WTC11 (cell line): ENCODE data around the gene PLBD2. TPM values are rescaled to one million over a fixed set of nuclear protein-coding genes. Genes with fewer than 3 reads are reported as not detected.

Experiments used
- ATAC-seq: fragments of 200-7000 bp; cut with Tn5 transposase; 2 replicates; pipeline ENCODE4 v1.10.0; 2021; ENCODE audit warnings: mild to moderate bottlenecking, moderate library complexity
- CTCF ChIA-PET: fragments of 300-600 bp; sonication (Branson Sonifier 250); formaldehyde crosslinking; loops from one replicate; lab custom pipeline; 2021; ENCODE audit warnings: antibody characterized with exemption; lab: Charles Lee
- POLR2A ChIA-PET: fragments of 350-600 bp; sonication (Branson Sonifier 250); formaldehyde crosslinking; loops from one replicate; lab custom pipeline; 2021; ENCODE audit warnings: antibody characterized with exemption; lab: Charles Lee
- DNase-seq: peaks from one replicate; pipeline ENCODE4 v3.0.0; 2021; ENCODE audit warnings: low spot score
- H3K27ac Mint-ChIP-seq: 2 replicates; pipeline ENCODE4 v1.8.0; 2021; ENCODE audit warnings: mixed read lengths
- H3K27me3 Mint-ChIP-seq: 2 replicates; pipeline ENCODE4 v1.8.0; 2021; ENCODE audit warnings: low read depth, mild to moderate bottlenecking, moderate library complexity, mixed read lengths
- H3K36me3 Mint-ChIP-seq: 2 replicates; pipeline ENCODE4 v1.8.0; 2021; ENCODE audit warnings: mixed read lengths
- H3K4me1 Mint-ChIP-seq: 2 replicates; pipeline ENCODE4 v1.8.0; 2022; ENCODE audit warnings: mixed read lengths
- H3K4me3 Mint-ChIP-seq: 2 replicates; pipeline ENCODE4 v1.8.0; 2021; ENCODE audit warnings: mild to moderate bottlenecking, moderate library complexity, mixed read lengths
- H3K9me3 Mint-ChIP-seq: 2 replicates; pipeline ENCODE4 v1.8.0; 2021; ENCODE audit warnings: mixed read lengths
- AR ChIP-seq: fragments of 250-450 bp; sonication (Bioruptor Pico); IDR thresholded peaks from 2 replicates; pipeline ENCODE4 v1.9.0; 2021; ENCODE audit warnings: mild to moderate bottlenecking
- CREM ChIP-seq: sonication (generic); formaldehyde crosslinking; IDR thresholded peaks from 2 replicates; pipeline ENCODE4 v1.8.1; 2022; ENCODE audit warnings: mild to moderate bottlenecking, missing genetic modification reagents, moderate library complexity
- E2F5 ChIP-seq: sonication (generic); formaldehyde crosslinking; IDR thresholded peaks from 2 replicates; pipeline ENCODE4 v1.8.1; 2022; ENCODE audit warnings: mild to moderate bottlenecking, moderate library complexity, missing genetic modification reagents
- GRHL2 ChIP-seq: fragments of 250-450 bp; sonication (Bioruptor Pico); IDR thresholded peaks from 2 replicates; pipeline ENCODE4 v1.8.0; 2022; ENCODE audit warnings: mild to moderate bottlenecking, moderate library complexity; ENCODE audit not compliant: insufficient replicate concordance, severe bottlenecking
- GTF2I ChIP-seq: fragments of 250-450 bp; sonication (Bioruptor Pico); conservative IDR thresholded peaks from 2 replicates; pipeline ENCODE4 v1.4.0; 2021; ENCODE audit warnings: mild to moderate bottlenecking
- KAT7 ChIP-seq: sonication (generic); formaldehyde crosslinking; IDR thresholded peaks from 2 replicates; pipeline ENCODE4 v1.8.1; 2023; ENCODE audit warnings: missing genetic modification reagents, mild to moderate bottlenecking, borderline replicate concordance
- NFE2L1 ChIP-seq: sonication (generic); formaldehyde crosslinking; IDR thresholded peaks from 2 replicates; pipeline ENCODE4 v1.8.1; 2023; ENCODE audit warnings: missing genetic modification reagents
- NR2C2 ChIP-seq: sonication (generic); formaldehyde crosslinking; IDR thresholded peaks from 2 replicates; pipeline ENCODE4 v1.8.0; 2022; ENCODE audit warnings: mild to moderate bottlenecking, missing genetic modification reagents
- PRDM15 ChIP-seq: sonication (generic); formaldehyde crosslinking; IDR thresholded peaks from 2 replicates; pipeline ENCODE4 v1.8.0; 2022; ENCODE audit warnings: missing genetic modification reagents
- SOX15 ChIP-seq: fragments of 250-450 bp; sonication (Bioruptor Pico); IDR thresholded peaks from 2 replicates; pipeline ENCODE4 v1.9.0; 2021; ENCODE audit warnings: mild to moderate bottlenecking
- TEAD4 ChIP-seq: sonication (generic); formaldehyde crosslinking; IDR thresholded peaks from 2 replicates; pipeline ENCODE4 v1.8.0; 2022; ENCODE audit warnings: mild to moderate bottlenecking, missing genetic modification reagents
- ZNF121 ChIP-seq: sonication (generic); formaldehyde crosslinking; IDR thresholded peaks from 2 replicates; pipeline ENCODE4 v1.8.0; 2023; ENCODE audit warnings: missing genetic modification reagents
- ZNF232 ChIP-seq: sonication (generic); formaldehyde crosslinking; IDR thresholded peaks from 2 replicates; pipeline ENCODE4 v1.8.0; 2022; ENCODE audit warnings: mild to moderate bottlenecking, missing genetic modification reagents
- ZNF263 ChIP-seq: sonication (generic); formaldehyde crosslinking; IDR thresholded peaks from 2 replicates; pipeline ENCODE4 v1.8.1; 2022; ENCODE audit warnings: low read depth, mild to moderate bottlenecking, moderate library complexity, missing genetic modification reagents
- ZNF317 ChIP-seq: sonication (generic); formaldehyde crosslinking; IDR thresholded peaks from 2 replicates; pipeline ENCODE4 v1.8.1; 2023; ENCODE audit warnings: low read depth, mild to moderate bottlenecking, moderate library complexity, missing genetic modification reagents, borderline replicate concordance
- ZNF396 ChIP-seq: fragments of 250-450 bp; sonication (Bioruptor Pico); IDR thresholded peaks from 2 replicates; pipeline ENCODE4 v1.8.0; 2021; ENCODE audit warnings: mild to moderate bottlenecking, moderate library complexity, borderline replicate concordance
- total RNA-seq: library from RNA; stranded (reverse); gene quantifications from 3 replicates; pipeline ENCODE4 v1.2.3, GENCODE V29; 2021
- TF ChIP-seq, protein P1 (sequence below): fragments of 250-450 bp; sonication (Bioruptor Pico); IDR thresholded peaks from 2 replicates; pipeline ENCODE4 v1.8.0; 2021; ENCODE audit warnings: mild to moderate bottlenecking

The PLBD2 gene
- total RNA-seq, 1 experiment from 2014 or later, result 34.8 TPM

DNA sequence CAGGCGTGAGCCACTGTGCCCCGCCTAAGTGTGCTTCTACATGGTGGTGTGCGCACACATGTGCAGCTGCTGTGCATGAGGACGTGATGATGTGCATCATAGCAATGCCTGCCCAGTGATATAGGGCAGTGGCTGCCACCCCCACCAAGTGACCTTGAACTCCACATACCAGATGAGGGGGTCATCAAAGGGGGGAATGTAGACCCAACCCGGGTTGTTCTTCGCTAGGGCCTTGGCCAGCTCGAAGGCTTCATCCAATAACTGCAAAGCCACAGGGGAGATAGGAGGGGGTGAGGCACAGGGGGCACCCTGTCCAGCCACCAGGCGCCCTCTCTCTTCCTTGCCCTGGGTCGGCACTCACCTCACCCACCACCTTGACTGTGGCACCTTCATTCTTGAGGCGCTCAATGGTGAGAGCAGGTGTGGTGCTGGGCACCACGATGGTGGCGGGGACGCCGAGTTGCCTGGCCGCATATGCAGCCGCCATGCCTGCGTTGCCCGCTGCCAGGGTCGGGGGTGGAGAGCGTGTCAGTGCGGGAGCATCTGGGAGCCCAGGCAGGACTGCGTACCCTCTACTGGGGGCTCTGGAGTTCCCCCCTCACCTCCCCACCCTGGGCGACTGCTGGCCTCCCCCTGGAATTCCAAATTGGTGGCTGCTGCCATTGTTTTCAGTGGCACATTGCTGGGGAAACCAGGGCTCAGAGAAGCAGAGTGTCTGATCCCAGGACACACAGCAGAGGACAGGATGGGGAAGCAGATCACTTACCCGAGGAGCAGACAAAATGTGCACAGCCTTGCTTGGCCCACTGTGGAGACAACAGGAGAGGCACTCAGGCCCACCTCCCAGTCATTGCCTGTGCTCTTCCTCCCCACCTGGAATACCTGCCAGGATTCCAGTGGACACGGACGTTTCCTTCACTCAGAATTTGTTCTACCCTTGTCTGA lies 40.2 kb downstream of the PLBD2 start (continued):
- TF ChIP-seq, protein P1, sequence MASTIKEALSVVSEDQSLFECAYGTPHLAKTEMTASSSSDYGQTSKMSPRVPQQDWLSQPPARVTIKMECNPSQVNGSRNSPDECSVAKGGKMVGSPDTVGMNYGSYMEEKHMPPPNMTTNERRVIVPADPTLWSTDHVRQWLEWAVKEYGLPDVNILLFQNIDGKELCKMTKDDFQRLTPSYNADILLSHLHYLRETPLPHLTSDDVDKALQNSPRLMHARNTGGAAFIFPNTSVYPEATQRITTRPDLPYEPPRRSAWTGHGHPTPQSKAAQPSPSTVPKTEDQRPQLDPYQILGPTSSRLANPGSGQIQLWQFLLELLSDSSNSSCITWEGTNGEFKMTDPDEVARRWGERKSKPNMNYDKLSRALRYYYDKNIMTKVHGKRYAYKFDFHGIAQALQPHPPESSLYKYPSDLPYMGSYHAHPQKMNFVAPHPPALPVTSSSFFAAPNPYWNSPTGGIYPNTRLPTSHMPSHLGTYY (CRISPR knock-in tag), result no peak
- no peak for TF ChIP-seq ZNF396 (CRISPR knock-in tag)
- TF ChIP-seq TEAD4 (CRISPR knock-in tag), result no peak
- TF ChIP-seq AR (CRISPR knock-in tag), result no peak
- no peak for TF ChIP-seq PRDM15 (CRISPR knock-in tag)
- no peak for TF ChIP-seq SOX15 (CRISPR knock-in tag)
- TF ChIP-seq GRHL2 (CRISPR knock-in tag), result no peak
- no peak for TF ChIP-seq ZNF232 (CRISPR knock-in tag)
- no peak for TF ChIP-seq ZNF263 (CRISPR knock-in tag)
- no peak for TF ChIP-seq ZNF121 (CRISPR knock-in tag)
- TF ChIP-seq GTF2I, result no peak
- no peak for TF ChIP-seq NR2C2 (CRISPR knock-in tag)
- TF ChIP-seq KAT7 (CRISPR knock-in tag), result no peak
- no peak for TF ChIP-seq NFE2L1 (CRISPR knock-in tag)

GRCh38 chr12:113399490-113399889 lies 41.1 kb downstream of the PLBD2 start:
- no peaks in the 10 kb centered on the region for H3K9me3 Mint-ChIP-seq
- no peaks in the 10 kb centered on the region for H3K36me3 Mint-ChIP-seq
- DNase-seq (no peak), ATAC-seq (no peak)
- POLR2A ChIA-PET, result no interaction called here
- peaks cover 3% of the 10 kb centered on the region; the same call in 1 of the 2 replicates for H3K27me3 Mint-ChIP-seq
- TF ChIP-seq CREM (CRISPR knock-in tag) (no peak), E2F5 (no peak), NR2C2 (CRISPR knock-in tag) (no peak), ZNF317 (no peak)
- H3K4me1 Mint-ChIP-seq, result peaks cover 7% of the 10 kb centered on the region
- CTCF ChIA-PET, result no interaction called here
- no peak overlapping the region for H3K27ac Mint-ChIP-seq
- H3K4me3 Mint-ChIP-seq, result no peak overlapping the region
